Neuronal stem cell (in vitro differentiated cells): ENCODE results near the gene ATP8B1.

Source experiments
- DNase-seq: peaks from one replicate; pipeline ENCODE4 v3.0.0-alpha.2; 2013; ENCODE audit warnings: low spot score
- H2AFZ ChIP-seq: one replicate; pipeline ENCODE4 v1.6.1; 2013; ENCODE audit warnings: mild to moderate bottlenecking, low read length, inconsistent platforms
- H2AK5ac ChIP-seq: 2 replicates; pipeline ENCODE4 v1.6.1; 2013; ENCODE audit warnings: low read depth, mild to moderate bottlenecking, inconsistent platforms, low read length, moderate library complexity, mixed read lengths
- H2BK120ac ChIP-seq: 2 replicates; pipeline ENCODE4 v1.6.1; 2013; ENCODE audit warnings: low read depth, mild to moderate bottlenecking, inconsistent platforms, low read length, moderate library complexity, mixed read lengths
- H2BK12ac ChIP-seq: one replicate; pipeline ENCODE4 v1.6.1; 2013; ENCODE audit warnings: low read length, inconsistent platforms
- H2BK15ac ChIP-seq: 2 replicates; pipeline ENCODE4 v1.6.1; 2013; ENCODE audit warnings: mild to moderate bottlenecking, low read length, inconsistent platforms, mixed read lengths
- H2BK5ac ChIP-seq: one replicate; pipeline ENCODE4 v1.6.1; 2013; ENCODE audit warnings: inconsistent platforms, mild to moderate bottlenecking, low read length, moderate library complexity
- H3K14ac ChIP-seq: one replicate; pipeline ENCODE4 v1.6.1; 2013; ENCODE audit warnings: low read length, inconsistent platforms
- H3K18ac ChIP-seq: 2 replicates; pipeline ENCODE4 v1.6.1; 2013; ENCODE audit warnings: low read length, inconsistent platforms
- H3K23ac ChIP-seq: 2 replicates; pipeline ENCODE4 v1.6.1; 2013; ENCODE audit warnings: low read depth, mild to moderate bottlenecking, mixed read lengths, low read length, inconsistent platforms; ENCODE audit not compliant: poor library complexity
- H3K27ac ChIP-seq: replicated peaks from 3 replicates; pipeline ENCODE4 v1.5.1; 2013; ENCODE audit warnings: low read length, inconsistent platforms
- H3K27me3 ChIP-seq, 3 experiments: 2 replicates each; pipeline ENCODE4 v1.6.1; 2013; ENCODE audit warnings: low read length in 3 of 3, mild to moderate bottlenecking in 2 of 3, inconsistent platforms in 1 of 3, low read depth in 1 of 3, mixed read lengths in 1 of 3, moderate library complexity in 1 of 3; ENCODE audit not compliant: control insufficient read depth in 3 of 3, insufficient read depth in 3 of 3
- H3K36me3 ChIP-seq, 2 donors: replicated peaks in 1 of 2; 2 replicates each; pipeline ENCODE4 v1.6.1; 2013; ENCODE audit warnings: low read length in 2 of 2; ENCODE audit not compliant: control insufficient read depth in 2 of 2, insufficient read depth in 2 of 2
- H3K4ac ChIP-seq: 2 replicates; pipeline ENCODE4 v1.6.1; 2013; ENCODE audit warnings: inconsistent platforms, mild to moderate bottlenecking, low read length, moderate library complexity
- H3K4me1 ChIP-seq, 2 donors: 1 replicate in 1 of 2; 2 replicates in 1 of 2; pipeline ENCODE4 v1.6.1; 2013; ENCODE audit warnings: low read length in 2 of 2, low read depth in 1 of 2; ENCODE audit not compliant: control insufficient read depth in 2 of 2, insufficient read depth in 1 of 2
- H3K4me2 ChIP-seq: one replicate; pipeline ENCODE4 v1.6.1; 2013; ENCODE audit warnings: mild to moderate bottlenecking, low read length, inconsistent platforms; ENCODE audit not compliant: insufficient read depth, poor library complexity, severe bottlenecking
- H3K4me3 ChIP-seq, 2 donors: 2 replicates each; pipeline ENCODE4 v1.5.1; 2013; ENCODE audit warnings: low read length in 2 of 2, mild to moderate bottlenecking in 2 of 2, inconsistent platforms in 1 of 2, moderate library complexity in 1 of 2
- H3K79me1 ChIP-seq: one replicate; pipeline ENCODE4 v1.6.1; 2013; ENCODE audit warnings: low read depth, mild to moderate bottlenecking, inconsistent platforms, low read length, moderate library complexity
- H3K9ac ChIP-seq: one replicate; pipeline ENCODE4 v1.6.1; 2013; ENCODE audit warnings: mild to moderate bottlenecking, low read depth, low read length, inconsistent platforms; ENCODE audit not compliant: poor library complexity
- H3K9me3 ChIP-seq, 2 donors: replicated peaks in 1 of 2; 2 replicates each; pipeline versions ENCODE3 to v1.6.1; 2013; ENCODE audit warnings: low read length in 2 of 2, mild to moderate bottlenecking in 2 of 2, inconsistent platforms in 1 of 2, low read depth in 1 of 2, mixed read lengths in 1 of 2, moderate library complexity in 1 of 2; ENCODE audit not compliant: control insufficient read depth in 2 of 2, insufficient read depth in 1 of 2
- H4K8ac ChIP-seq: one replicate; pipeline ENCODE4 v1.6.1; 2013; ENCODE audit warnings: low read depth, mild to moderate bottlenecking, inconsistent platforms, low read length, moderate library complexity
- H4K91ac ChIP-seq: one replicate; pipeline ENCODE4 v1.6.1; 2013; ENCODE audit warnings: low read length, low read depth, mild to moderate bottlenecking, inconsistent platforms; ENCODE audit not compliant: poor library complexity
- WGBS, 2 donors: extraction: QIAGEN DNeasy Blood & Tissue Kit; methylation state at CpG; one replicate each; pipeline ENCODE4 v1.1.7; 2013; ENCODE audit warnings: missing lambda C conversion rate in 2 of 2, mixed read lengths in 1 of 2; ENCODE audit not compliant: insufficient read length in 2 of 2, insufficient replicate concordance in 1 of 2; ENCODE audit errors: extremely low coverage in 2 of 2; 5-methylcytosine and 5-hydroxymethylcytosine counted together

The ATP8B1 gene

DNA sequence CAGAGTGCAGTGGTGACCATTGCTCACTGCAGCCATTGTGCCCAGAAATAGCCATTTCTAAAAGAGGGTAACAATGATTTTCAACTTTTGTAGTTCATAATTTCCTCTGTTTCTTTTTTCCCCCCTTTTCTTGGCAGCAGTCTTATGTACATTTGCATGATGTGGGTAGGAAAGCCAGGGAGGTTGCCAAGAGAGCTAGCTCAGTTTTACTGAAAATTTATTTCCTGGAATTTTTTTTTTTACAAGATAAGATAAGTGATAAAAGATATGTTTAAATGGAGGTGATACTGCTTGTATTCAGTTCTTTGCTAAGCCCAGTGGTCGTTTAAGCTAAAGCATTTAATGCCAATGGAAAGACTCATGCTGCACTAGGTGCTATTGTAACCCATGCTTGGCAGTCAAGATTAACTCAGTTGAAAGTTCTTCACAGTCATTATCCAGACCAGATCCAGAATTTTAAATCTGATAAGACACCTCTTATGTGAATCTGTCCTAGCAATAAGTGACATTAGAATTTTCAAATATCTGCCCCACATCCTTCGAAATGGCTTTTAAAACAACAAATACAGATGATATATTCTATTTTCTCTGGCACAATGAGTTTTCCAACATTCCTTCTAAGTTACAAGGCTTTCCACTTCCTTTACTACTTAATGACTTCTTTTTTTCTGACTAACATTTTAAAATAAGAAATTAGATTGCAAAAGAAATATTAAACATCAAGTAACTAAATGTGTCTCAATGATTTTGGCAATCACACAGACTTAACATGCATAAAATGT is 4.4 kb upstream of the ATP8B1 start:
- Histone ChIP-seq H2AFZ (no peak overlapping the region), H3K4me3 (no peak overlapping the region), H3K27me3 (peaks cover 14 to 45% (median 27%) of the 10 kb centered on the region in 3 experiments), H3K79me1 (no peaks in the 10 kb centered on the region), H3K4me1 (peaks cover 5% of the 10 kb centered on the region in 2 donors), H2AK5ac (no peak overlapping the region), H4K8ac (no peak overlapping the region), H3K23ac (no peak overlapping the region), H2BK120ac (no peak overlapping the region), H3K27ac (no peak overlapping the region), H3K4ac (no peak overlapping the region), H3K14ac (no peak overlapping the region), H3K18ac (no peak overlapping the region), H3K36me3 (no peaks in the 10 kb centered on the region), H3K9me3 (peaks cover 3 to 8% of the 10 kb centered on the region in 2 donors), H4K91ac (no peak overlapping the region), H3K4me2 (no peak overlapping the region), H2BK5ac (no peak overlapping the region), H3K9ac (no peak overlapping the region), H2BK12ac (no peak overlapping the region), H2BK15ac (no peak overlapping the region)
- no peak for DNase-seq
- no CpG with 5 or more reads among the region's 2 CpGs for WGBS, 2 donors

DNA sequence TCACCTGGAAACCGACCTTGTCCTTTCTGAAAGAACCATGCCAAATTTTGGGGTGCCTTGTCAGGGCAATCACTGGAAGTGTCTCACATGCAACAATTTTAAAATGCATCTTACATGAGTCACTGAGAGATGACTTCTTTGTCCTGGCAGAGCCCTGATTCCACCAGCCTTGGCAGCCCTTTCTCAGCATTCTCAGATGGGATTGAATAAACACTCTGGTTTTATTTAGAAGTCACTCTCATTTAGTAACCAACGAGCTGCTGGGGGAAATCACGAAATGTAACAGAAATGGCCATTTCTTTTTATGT is 3.8 kb upstream of the ATP8B1 start:
- H3K27ac ChIP-seq = no peak overlapping the region
- no peak overlapping the region for H3K14ac ChIP-seq

GRCh38 chr18:57806201-57806977 is 3.3 kb upstream of the ATP8B1 start:
- peaks cover 0 to 8% of the 10 kb centered on the region in 2 donors for H3K9me3 ChIP-seq
- H4K8ac ChIP-seq = no peak overlapping the region

More for the DNA sequence above, 3.8 kb upstream of the ATP8B1 start:
- H2AFZ ChIP-seq = no peak overlapping the region
- H3K9me3 ChIP-seq = peaks cover 2 to 8% of the 10 kb centered on the region in 2 donors
- H3K36me3 ChIP-seq = no peaks in the 10 kb centered on the region
- H3K27me3 ChIP-seq = peaks cover 20 to 51% (median 33%) of the 10 kb centered on the region in 3 experiments
- H3K4ac ChIP-seq = no peak overlapping the region
- H3K9ac ChIP-seq = no peak overlapping the region
- no peak overlapping the region for H4K8ac ChIP-seq
- H3K4me1 ChIP-seq = peaks cover 10 to 11% of the 10 kb centered on the region in 2 donors
- no peak for DNase-seq
- H3K4me3 ChIP-seq = no peak overlapping the region
- H3K23ac ChIP-seq = no peak overlapping the region
- no peaks in the 10 kb centered on the region for H3K79me1 ChIP-seq
- no peak overlapping the region for H2BK15ac ChIP-seq
- no peak overlapping the region for H3K18ac ChIP-seq
- no peak overlapping the region for H2AK5ac ChIP-seq
- H2BK12ac ChIP-seq = no peak overlapping the region
- no CpG with 5 or more reads among the region's 3 CpGs for WGBS, 2 donors
- no peak overlapping the region for H2BK5ac ChIP-seq
- H2BK120ac ChIP-seq = no peak overlapping the region
- no peak overlapping the region for H3K4me2 ChIP-seq
- no peak overlapping the region for H4K91ac ChIP-seq

GRCh38 chr18:57805117-57805516 is 2.0 kb upstream of the ATP8B1 start:
- Histone ChIP-seq H3K36me3 (no peaks in the 10 kb centered on the region), H2AK5ac (no peak overlapping the region), H3K9ac (no peak overlapping the region), H3K27ac (no peak overlapping the region), H3K4me2 (no peak overlapping the region), H2BK12ac (no peak overlapping the region), H2BK5ac (no peak overlapping the region), H3K14ac (no peak overlapping the region), H2BK15ac (no peak overlapping the region), H3K4ac (no peak overlapping the region), H3K9me3 (peaks cover 0 to 8% of the 10 kb centered on the region in 2 donors), H3K18ac (no peak overlapping the region), H3K4me3 (no peak overlapping the region), H4K8ac (no peak overlapping the region), H3K4me1 (peaks cover 12 to 16% of the 10 kb centered on the region in 2 donors), H3K27me3 (peaks cover 26 to 70% (median 46%) of the 10 kb centered on the region in 3 experiments), H3K79me1 (no peaks in the 10 kb centered on the region), H4K91ac (no peak overlapping the region), H3K23ac (no peak overlapping the region), H2BK120ac (no peak overlapping the region), H2AFZ (no peak overlapping the region)
- DNase-seq = no peak
- WGBS, 2 donors = no CpG with 5 or more reads among the region's 6 CpGs

More at GRCh38 chr18:57806201-57806977, 3.3 kb upstream of the ATP8B1 start:
- WGBS, 2 donors = no CpG with 5 or more reads among the region's 7 CpGs
- Histone ChIP-seq H2AFZ (no peak overlapping the region), H3K4me3 (no peak overlapping the region), H2BK5ac (no peak overlapping the region), H3K4me1 (peaks cover 12 to 16% of the 10 kb centered on the region in 2 donors), H3K18ac (no peak overlapping the region), H3K9ac (no peak overlapping the region), H3K14ac (no peak overlapping the region), H2AK5ac (no peak overlapping the region), H2BK15ac (no peak overlapping the region), H3K79me1 (no peaks in the 10 kb centered on the region), H2BK120ac (no peak overlapping the region), H2BK12ac (no peak overlapping the region), H3K4ac (no peak overlapping the region), H3K27ac (no peak overlapping the region), H3K4me2 (no peak overlapping the region), H3K23ac (no peak overlapping the region), H3K27me3 (peaks cover 25 to 57% (median 38%) of the 10 kb centered on the region in 3 experiments), H4K91ac (no peak overlapping the region), H3K36me3 (no peaks in the 10 kb centered on the region)
- no peak for DNase-seq
